Brain microvascular endothelial cell (primary cell): ENCODE measurements around the gene TSHZ3.

Experiments used
- DNase-seq: peaks from one replicate; pipeline ENCODE4 v3.0.0-alpha.2; 2020
- H3K27ac ChIP-seq: fragments of 250-450 bp; sonication (Bioruptor Pico); 2 replicates; pipeline ENCODE4 v1.5.1; 2020; ENCODE audit warnings: mild to moderate bottlenecking, moderate library complexity
- H3K27me3 ChIP-seq: fragments of 250-450 bp; sonication (Bioruptor Pico); replicated peaks from 2 replicates; pipeline ENCODE4 v1.5.1; 2020; ENCODE audit warnings: mild to moderate bottlenecking
- H3K36me3 ChIP-seq: fragments of 250-450 bp; sonication (Bioruptor Pico); replicated peaks from 2 replicates; pipeline ENCODE4 v1.5.1; 2020; ENCODE audit warnings: mild to moderate bottlenecking
- H3K4me3 ChIP-seq: 2 replicates; pipeline ENCODE4 v1.5.1; 2011; ENCODE audit warnings: low read depth, mild to moderate bottlenecking, control low read depth, low read length, moderate library complexity
- CTCF ChIP-seq: IDR thresholded peaks from 2 replicates; pipeline ENCODE4 v1.5.1; 2011; ENCODE audit warnings: low read depth, mild to moderate bottlenecking, moderate library complexity, low read length, control low read depth, inconsistent platforms; ENCODE audit errors: missing control alignments
- in situ Hi-C: cut with HindIII; loops from 2 replicates; pipeline ENCODE4 v1.10.0; 2017; ENCODE audit warnings: low sequenced_read_pairs, low pct_ligation_motif_present

Gene TSHZ3

DNA sequence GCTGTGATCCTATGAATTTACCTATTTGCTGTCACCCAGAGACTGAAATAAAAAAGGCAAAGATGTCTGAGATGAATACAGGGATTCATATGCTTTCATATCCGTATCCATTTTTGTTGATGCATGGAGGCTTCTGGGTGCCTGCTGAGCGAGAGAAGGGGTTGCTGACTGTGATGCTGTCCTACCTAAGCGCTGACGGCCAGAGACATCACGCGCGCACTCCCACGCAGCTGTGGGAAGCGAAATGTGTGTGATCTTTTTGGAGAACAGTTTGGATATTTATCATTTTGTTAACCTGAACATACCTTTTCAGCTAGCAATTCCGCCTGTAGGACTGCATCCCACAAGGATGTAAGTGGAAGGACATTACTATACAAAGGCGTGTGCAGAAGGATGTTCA lies 23.9 kb downstream of the TSHZ3 start:
- Histone ChIP-seq H3K27me3 (no peaks in the 10 kb centered on the region), H3K27ac (no peak overlapping the region), H3K4me3 (no peak overlapping the region), H3K36me3 (no peaks in the 10 kb centered on the region)
- no peak for TF ChIP-seq CTCF
- in situ Hi-C loops = no loop called here
- no peak for DNase-seq

GRCh38 chr19:31319465-31319864 lies 29.8 kb downstream of the TSHZ3 start:
- no peaks in the 10 kb centered on the region for H3K27me3 ChIP-seq
- no peak for TF ChIP-seq CTCF
- H3K36me3 ChIP-seq = no peaks in the 10 kb centered on the region
- in situ Hi-C loops = no loop called here
- no peak overlapping the region for H3K4me3 ChIP-seq
- H3K27ac ChIP-seq = no peak overlapping the region
- no peak for DNase-seq

GRCh38 chr19:31318790-31319425 lies 30.3 kb downstream of the TSHZ3 start:
- TF ChIP-seq CTCF = no peak

DNA sequence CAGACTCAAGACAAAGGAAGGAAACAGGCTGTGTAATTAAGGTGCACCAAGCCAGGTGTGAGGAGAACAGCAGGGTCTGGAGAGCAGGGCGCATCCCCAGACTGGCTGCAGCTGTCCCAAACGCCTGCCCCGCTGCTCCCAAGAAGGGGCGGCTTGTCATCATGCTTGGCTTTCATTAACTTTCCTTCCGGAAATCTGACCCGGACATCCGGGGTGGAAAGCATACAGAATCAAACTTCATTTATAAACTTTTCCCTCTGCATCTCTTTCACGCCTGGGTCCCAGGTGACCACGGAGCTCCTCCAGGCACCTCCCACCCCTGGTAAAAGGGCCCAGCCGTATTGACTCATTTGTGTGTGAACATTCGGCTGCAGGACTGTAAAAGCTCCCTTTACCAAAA lies 31.7 kb downstream of the TSHZ3 start:
- H3K27me3 ChIP-seq = no peaks in the 10 kb centered on the region
- H3K27ac ChIP-seq = no peak overlapping the region
- in situ Hi-C loops = no loop called here
- H3K36me3 ChIP-seq = no peaks in the 10 kb centered on the region
- TF ChIP-seq CTCF = no peak
- DNase-seq = no peak
- no peak overlapping the region for H3K4me3 ChIP-seq

More at GRCh38 chr19:31318790-31319425, 30.3 kb downstream of the TSHZ3 start:
- Histone ChIP-seq H3K4me3 (no peak overlapping the region), H3K27ac (no peak overlapping the region), H3K36me3 (no peaks in the 10 kb centered on the region), H3K27me3 (no peaks in the 10 kb centered on the region)
- no peak for DNase-seq
- in situ Hi-C loops = no loop called here

- no peak overlapping the region for H3K4me3 ChIP-seq
- no peak for TF ChIP-seq CTCF
Observed at GRCh38 chr19:31317093-31317492, 32.1 kb downstream of the TSHZ3 start.

More at GRCh38 chr19:31317093-31317492, 32.1 kb downstream of the TSHZ3 start:
- in situ Hi-C loops = no loop called here
- no peak overlapping the region for H3K27ac ChIP-seq
- no peak for DNase-seq
- H3K36me3 ChIP-seq = no peaks in the 10 kb centered on the region
- no peaks in the 10 kb centered on the region for H3K27me3 ChIP-seq
